GM12864 (cell line): ENCODE data around the gene ADPRHL1.
"Not testable (repeated sequence)": the region's sequence is repeated elsewhere in the genome, so short reads cannot be mapped to it uniquely, and the experiment has no call there.

ENCODE experiments used
- DNase-seq: peaks from one replicate; pipeline ENCODE4 v3.0.0-alpha.2; 2011; ENCODE audit warnings: low read depth
- H3K4me3 ChIP-seq: 2 replicates; pipeline ENCODE4 v1.5.1; 2011; ENCODE audit warnings: mild to moderate bottlenecking, low read depth, low read length, control low read depth
- CTCF ChIP-seq: IDR thresholded peaks from 2 replicates; pipeline ENCODE4 v1.5.1; 2011; ENCODE audit warnings: low read depth, mild to moderate bottlenecking, moderate library complexity, low read length, control low read depth, inconsistent platforms; ENCODE audit errors: missing control alignments

ADPRHL1 gene

GRCh38 chr13:113393563-113394338 lies 59.5 kb downstream of the ADPRHL1 start:
- peak; percentile 58 for TF ChIP-seq CTCF
- DNase-seq = peak; percentile 18
- peak overlapping the region; percentile 76 for H3K4me3 ChIP-seq

- peak overlapping the region; percentile 76 for H3K4me3 ChIP-seq
- DNase-seq = no peak
- no peak for TF ChIP-seq CTCF
Observed at GRCh38 chr13:113393226-113393562, 60.1 kb downstream of the ADPRHL1 start.

- no peak for DNase-seq
- no peak for TF ChIP-seq CTCF
- H3K4me3 ChIP-seq = no peak overlapping the region
Observed at GRCh38 chr13:113390874-113391497, 62.3 kb downstream of the ADPRHL1 start.

- not testable (repeated sequence) for DNase-seq
Observed at GRCh38 chr13:113389586-113389985, 63.7 kb downstream of the ADPRHL1 start.

GRCh38 chr13:113387396-113387795 lies 65.9 kb downstream of the ADPRHL1 start:
- H3K4me3 ChIP-seq = no peak overlapping the region
- DNase-seq = no peak
- no peak for TF ChIP-seq CTCF

More at GRCh38 chr13:113389586-113389985, 63.7 kb downstream of the ADPRHL1 start:
- not testable (repeated sequence) for H3K4me3 ChIP-seq

GRCh38 chr13:113383089-113383488 lies 70.2 kb downstream of the ADPRHL1 start:
- DNase-seq = no peak
- no peak for TF ChIP-seq CTCF
- no peak overlapping the region for H3K4me3 ChIP-seq

GRCh38 chr13:113382542-113382941 lies 70.7 kb downstream of the ADPRHL1 start:
- DNase-seq, H3K4me3 ChIP-seq: not testable (repeated sequence)

GRCh38 chr13:113378825-113379224 lies 74.5 kb downstream of the ADPRHL1 start:
- no peak overlapping the region for H3K4me3 ChIP-seq
- TF ChIP-seq CTCF = no peak
- DNase-seq = no peak
